MCF 10A (cell line): ENCODE measurements around the gene TRIM40. TPM values are rescaled to one million over a fixed set of nuclear protein-coding genes. Genes with fewer than 3 reads are reported as not detected.
"Not testable (repeated sequence)": the region's sequence is repeated elsewhere in the genome, so short reads cannot be mapped to it uniquely, and the experiment has no call there.

Experiments used
- BruUV-seq: library from RNA; stranded (reverse); fragments of 400-500 nt; replicated peaks from 2 replicates; lab custom pipeline; 2021; lab: Mats Ljungman, UMichigan
- CTCF ChIA-PET: fragments of 300-600 bp; sonication (Branson Sonifier 250); formaldehyde crosslinking; extraction: SDS; loops from one replicate; lab custom pipeline; 2021; ENCODE audit warnings: antibody characterized with exemption, inconsistent platforms; lab: Yijun Ruan, JAX
- POLR2A ChIA-PET: fragments of 300-600, 350-650 bp; sonication (Branson Sonifier 250); formaldehyde crosslinking; extraction: SDS; loops from one replicate; lab custom pipeline; 2020; ENCODE audit warnings: antibody characterized with exemption, inconsistent platforms; lab: Yijun Ruan, JAX
- DNase-seq: peaks from one replicate; pipeline ENCODE4 v3.0.0-alpha.2; 2018; ENCODE audit not compliant: unreplicated experiment
- H3K27ac Mint-ChIP-seq: one replicate; pipeline ENCODE4 v1.8.0; 2022; ENCODE audit warnings: mild to moderate bottlenecking, low read depth, mixed read lengths; ENCODE audit not compliant: unreplicated experiment
- H3K27me3 Mint-ChIP-seq: one replicate; pipeline ENCODE4 v1.8.0; 2022; ENCODE audit warnings: mixed read lengths; ENCODE audit not compliant: insufficient read depth, unreplicated experiment
- H3K36me3 Mint-ChIP-seq: one replicate; pipeline ENCODE4 v1.8.0; 2022; ENCODE audit warnings: mild to moderate bottlenecking, moderate library complexity, mixed read lengths; ENCODE audit not compliant: insufficient read depth, unreplicated experiment
- H3K4me1 Mint-ChIP-seq: one replicate; pipeline ENCODE4 v1.8.0; 2022; ENCODE audit warnings: mixed read lengths; ENCODE audit not compliant: insufficient read depth, unreplicated experiment
- H3K4me3 Mint-ChIP-seq: one replicate; pipeline ENCODE4 v1.8.0; 2022; ENCODE audit warnings: mild to moderate bottlenecking, moderate library complexity, mixed read lengths; ENCODE audit not compliant: unreplicated experiment
- H3K9me3 Mint-ChIP-seq: one replicate; pipeline ENCODE4 v1.8.0; 2022; ENCODE audit warnings: mixed read lengths; ENCODE audit not compliant: unreplicated experiment
- intact Hi-C: fragments of 100-400 bp; cut with micrococcal nuclease; formaldehyde crosslinking; loops from 2 replicates; pipeline ENCODE4 v1.14.1; 2022
- total RNA-seq: library from RNA; stranded (reverse); gene quantifications from 2 replicates; pipeline ENCODE4 v1.2.3, GENCODE V29; 2022
- TF ChIP-seq, protein P1 (sequence below): fragments of 200-600 bp; IDR thresholded peaks from one replicate; pipeline ENCODE4 v1.8.0; 2022; ENCODE audit warnings: antibody characterized with exemption, mild to moderate bottlenecking; ENCODE audit not compliant: unreplicated experiment

TRIM40 gene
- total RNA-seq, 1 experiment from 2014 or later: not detected

DNA sequence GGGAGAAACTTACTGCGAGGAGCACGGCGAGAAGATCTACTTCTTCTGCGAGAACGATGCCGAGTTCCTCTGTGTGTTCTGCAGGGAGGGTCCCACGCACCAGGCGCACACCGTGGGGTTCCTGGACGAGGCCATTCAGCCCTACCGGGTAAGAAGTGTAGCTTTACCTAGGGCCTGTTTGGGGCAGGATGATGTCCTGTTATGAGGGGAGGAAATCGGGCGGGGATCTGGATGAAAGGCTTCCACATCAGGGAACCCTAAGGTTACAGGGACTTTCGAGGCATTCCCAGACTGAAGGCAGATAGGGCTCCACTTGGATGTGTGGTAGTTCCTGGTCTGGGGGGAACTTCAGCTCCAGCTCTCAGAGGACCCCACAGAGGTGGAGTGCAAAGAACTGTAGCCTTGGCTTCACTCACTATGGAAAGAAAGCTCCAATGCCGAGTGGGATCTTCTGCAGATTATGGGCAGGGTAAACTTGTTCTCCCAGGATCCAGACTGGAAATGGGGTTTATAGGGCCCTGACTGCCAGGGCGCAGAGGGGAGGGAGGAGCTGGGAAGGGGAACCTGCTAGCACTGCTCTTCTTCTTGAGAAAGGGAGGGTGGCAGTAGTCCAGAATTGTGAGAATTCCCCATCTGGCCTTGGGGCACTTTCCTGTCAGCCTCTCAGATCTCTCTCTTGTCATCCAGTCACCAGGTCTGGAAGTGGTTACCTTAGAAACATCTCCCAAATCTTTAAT lies 28.1 kb downstream of the TRIM40 start:
- CTCF ChIA-PET: interaction anchor here (0.6 to 2.7 kb wide), 4 partner anchors 11 to 73 kb away, joined by 3 to 13 read pairs (median 4); no protein-coding TSS in a partner anchor
- no peak overlapping the region for H3K4me3 Mint-ChIP-seq

DNA sequence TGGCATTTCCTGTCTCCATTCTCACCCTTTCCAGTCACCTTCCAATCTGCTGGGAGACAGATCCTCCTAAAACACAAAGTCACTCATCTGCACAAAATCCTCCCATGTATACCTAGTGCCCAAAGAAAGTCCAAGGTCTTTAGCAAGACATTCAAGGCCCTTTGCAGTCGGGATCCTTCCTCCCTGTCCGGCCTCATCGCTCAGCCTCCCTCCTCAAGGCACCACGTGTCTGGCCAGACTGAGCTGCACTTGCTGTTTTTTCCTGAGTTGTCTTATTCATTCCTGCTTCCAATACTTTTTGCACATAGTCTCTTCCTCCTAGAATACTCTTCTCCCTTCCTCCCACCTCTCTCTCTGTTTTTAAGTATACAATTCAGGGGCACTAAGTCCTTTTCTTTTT lies 28.8 kb downstream of the TRIM40 start:
- Mint-ChIP-seq H3K9me3 (no peaks in the 10 kb centered on the region), H3K27ac (no peak overlapping the region), H3K4me3 (no peak overlapping the region), H3K27me3 (no peaks in the 10 kb centered on the region), H3K36me3 (no peaks in the 10 kb centered on the region), H3K4me1 (no peaks in the 10 kb centered on the region)
- DNase-seq: no peak
- BruUV-seq: no TSS peak
- ChIA-PET POLR2A (no interaction called here), CTCF (interaction anchor here (0.6 to 2.7 kb wide), 4 partner anchors 11 to 163 kb away, joined by 3 to 13 read pairs (median 4); no protein-coding TSS in a partner anchor)
- TF ChIP-seq, protein P1, sequence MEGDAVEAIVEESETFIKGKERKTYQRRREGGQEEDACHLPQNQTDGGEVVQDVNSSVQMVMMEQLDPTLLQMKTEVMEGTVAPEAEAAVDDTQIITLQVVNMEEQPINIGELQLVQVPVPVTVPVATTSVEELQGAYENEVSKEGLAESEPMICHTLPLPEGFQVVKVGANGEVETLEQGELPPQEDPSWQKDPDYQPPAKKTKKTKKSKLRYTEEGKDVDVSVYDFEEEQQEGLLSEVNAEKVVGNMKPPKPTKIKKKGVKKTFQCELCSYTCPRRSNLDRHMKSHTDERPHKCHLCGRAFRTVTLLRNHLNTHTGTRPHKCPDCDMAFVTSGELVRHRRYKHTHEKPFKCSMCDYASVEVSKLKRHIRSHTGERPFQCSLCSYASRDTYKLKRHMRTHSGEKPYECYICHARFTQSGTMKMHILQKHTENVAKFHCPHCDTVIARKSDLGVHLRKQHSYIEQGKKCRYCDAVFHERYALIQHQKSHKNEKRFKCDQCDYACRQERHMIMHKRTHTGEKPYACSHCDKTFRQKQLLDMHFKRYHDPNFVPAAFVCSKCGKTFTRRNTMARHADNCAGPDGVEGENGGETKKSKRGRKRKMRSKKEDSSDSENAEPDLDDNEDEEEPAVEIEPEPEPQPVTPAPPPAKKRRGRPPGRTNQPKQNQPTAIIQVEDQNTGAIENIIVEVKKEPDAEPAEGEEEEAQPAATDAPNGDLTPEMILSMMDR: no peak
- intact Hi-C loops: no loop called here

More for the DNA sequence above, 28.1 kb downstream of the TRIM40 start:
- TF ChIP-seq, protein P1: no peak
- BruUV-seq: no TSS peak
- no peak for DNase-seq
- POLR2A ChIA-PET: no interaction called here
- Mint-ChIP-seq H3K36me3 (no peaks in the 10 kb centered on the region), H3K9me3 (no peaks in the 10 kb centered on the region), H3K27me3 (no peaks in the 10 kb centered on the region), H3K4me1 (no peaks in the 10 kb centered on the region), H3K27ac (no peak overlapping the region)
- intact Hi-C loops: no loop called here

DNA sequence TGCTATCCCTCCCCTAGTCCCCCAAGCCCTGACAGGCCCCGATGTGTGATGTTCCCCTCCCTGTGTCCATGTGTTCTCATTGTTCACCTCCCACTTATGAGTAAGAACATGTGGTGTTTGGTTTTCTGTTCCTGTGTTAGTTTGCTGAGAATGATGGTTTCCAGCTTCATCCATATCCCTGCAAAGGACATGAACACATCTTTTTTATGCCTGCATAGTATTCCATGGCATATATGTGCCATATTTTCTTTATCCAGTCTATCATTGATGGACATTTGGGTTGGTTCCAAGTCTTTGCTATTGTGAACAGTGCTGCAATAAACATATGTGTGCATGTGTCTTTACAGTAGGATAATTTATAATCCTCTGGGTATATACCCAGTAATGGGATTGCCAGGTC lies 29.3 kb downstream of the TRIM40 start:
- CTCF ChIA-PET: interaction anchor here (0.7 to 2.7 kb wide), 3 partner anchors 34 to 163 kb away, joined by 3 to 13 read pairs (median 4); no protein-coding TSS in a partner anchor
- BruUV-seq, DNase-seq, H3K9me3 Mint-ChIP-seq, H3K27ac Mint-ChIP-seq, H3K36me3 Mint-ChIP-seq, POLR2A ChIA-PET, H3K27me3 Mint-ChIP-seq, H3K4me1 Mint-ChIP-seq, intact Hi-C loops, H3K4me3 Mint-ChIP-seq: not testable (repeated sequence)

DNA sequence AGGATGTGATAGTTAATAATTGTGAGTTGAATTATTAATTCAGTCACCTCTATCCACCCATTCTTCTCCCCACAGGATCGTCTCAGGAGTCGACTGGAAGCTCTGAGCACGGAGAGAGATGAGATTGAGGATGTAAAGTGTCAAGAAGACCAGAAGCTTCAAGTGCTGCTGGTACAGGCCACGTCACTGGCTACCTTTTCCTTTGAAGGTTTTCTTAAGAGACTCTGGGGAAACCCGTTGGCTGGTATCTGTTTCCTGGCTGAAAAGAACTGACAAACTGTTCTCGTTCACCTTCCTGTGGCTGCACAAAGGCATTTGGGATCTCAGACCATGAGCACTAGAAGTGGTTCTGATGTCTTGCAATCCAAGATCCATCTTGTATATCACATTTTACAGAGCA lies 31.2 kb downstream of the TRIM40 start:
- no peak overlapping the region for H3K27ac Mint-ChIP-seq
- ChIA-PET POLR2A (interaction anchor here (1.1 to 1.2 kb wide), 2 partner anchors 45 to 93 kb away, joined by 3 read pairs; no protein-coding TSS in a partner anchor), CTCF (interaction anchor here (1.2 to 3.1 kb wide), 4 partner anchors 13 to 62 kb away, joined by 5 to 24 read pairs (median 8); no protein-coding TSS in a partner anchor)
- no peaks in the 10 kb centered on the region for H3K9me3 Mint-ChIP-seq
- H3K36me3 Mint-ChIP-seq: no peaks in the 10 kb centered on the region
- intact Hi-C loops: no loop called here
- no peaks in the 10 kb centered on the region for H3K4me1 Mint-ChIP-seq
- no peak for DNase-seq
- H3K4me3 Mint-ChIP-seq: no peak overlapping the region
- no TSS peak for BruUV-seq
- H3K27me3 Mint-ChIP-seq: peaks cover 9% of the 10 kb centered on the region
- TF ChIP-seq, protein P1: no peak
